GM19467 (cell line): ENCODE results near the gene CRYBA2.
A peak's percentile ranks its signal among the peaks of the same experiment; 100 is the strongest.

ENCODE experiments used
- ATAC-seq: cut with Tn5 transposase; IDR thresholded peaks from one replicate; pipeline ENCODE4 v1.9.1; 2021; ENCODE audit warnings: mild to moderate bottlenecking, moderate library complexity; ENCODE audit not compliant: unreplicated experiment

Gene CRYBA2

DNA sequence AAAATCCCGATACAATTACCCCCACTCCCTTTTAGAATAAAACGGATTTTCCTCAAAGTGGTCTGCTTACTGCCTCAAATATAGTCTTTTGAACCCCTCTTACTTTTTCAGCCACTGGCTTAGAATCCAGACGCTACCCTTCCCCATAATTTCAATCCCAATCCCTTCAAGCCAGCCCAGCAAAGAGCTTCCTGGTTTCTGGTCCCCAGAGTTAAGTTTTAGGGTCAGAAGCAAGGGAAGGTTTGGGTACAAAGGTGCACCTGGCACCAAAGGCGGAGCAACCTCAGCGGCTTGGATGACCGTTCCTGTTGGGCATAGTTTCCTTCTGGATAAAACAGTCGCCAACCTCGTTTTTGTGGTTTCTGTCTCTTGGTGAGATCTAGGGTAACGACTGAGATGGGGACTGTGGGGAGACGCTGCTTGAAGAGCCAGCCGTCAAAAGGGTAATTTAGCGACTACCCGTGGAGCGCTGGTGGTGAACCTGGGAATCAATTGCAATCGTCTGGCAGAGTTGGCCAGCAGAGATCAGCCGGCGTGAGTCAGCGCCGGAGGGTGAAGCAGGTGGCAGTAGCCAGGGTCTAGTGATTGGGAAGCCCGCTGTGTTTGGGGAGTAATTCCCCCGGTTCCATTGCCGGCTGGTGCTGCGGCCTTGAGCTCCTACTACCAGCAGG is 9.8 kb downstream of the CRYBA2 start:
- no peak for ATAC-seq

DNA sequence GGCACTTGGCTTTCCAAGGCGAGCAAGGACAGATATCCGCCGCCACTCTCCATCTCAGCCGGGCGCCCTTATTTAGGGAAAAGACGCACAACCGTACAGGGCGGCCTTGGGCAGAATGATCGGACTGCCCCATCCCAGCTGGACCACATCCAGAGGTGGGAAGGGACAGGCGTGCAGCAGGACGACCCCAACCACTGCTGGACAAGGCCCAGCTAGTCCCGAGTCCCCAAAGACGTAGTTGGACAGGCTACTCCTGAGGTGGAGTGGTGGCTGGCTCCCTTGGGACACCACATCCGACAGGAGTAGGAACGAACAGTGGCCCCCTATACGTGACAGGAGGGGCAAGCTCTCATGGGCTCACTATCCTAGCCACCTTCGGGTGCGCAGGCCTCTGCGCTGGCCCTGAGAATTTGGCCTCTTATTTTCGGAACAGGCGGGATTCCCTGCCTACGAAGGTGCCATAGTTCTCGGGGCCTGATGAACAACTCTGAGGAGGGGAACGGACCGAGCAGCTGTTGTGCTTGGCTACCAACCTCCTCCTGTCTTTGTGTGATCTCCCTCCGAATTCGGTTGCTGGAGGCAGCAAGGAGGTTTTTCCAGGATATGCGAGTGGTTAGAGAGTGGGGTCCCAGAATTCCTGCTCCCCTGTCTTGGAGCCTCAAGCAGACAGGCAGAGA is 10.5 kb downstream of the CRYBA2 start:
- ATAC-seq: no peak

DNA sequence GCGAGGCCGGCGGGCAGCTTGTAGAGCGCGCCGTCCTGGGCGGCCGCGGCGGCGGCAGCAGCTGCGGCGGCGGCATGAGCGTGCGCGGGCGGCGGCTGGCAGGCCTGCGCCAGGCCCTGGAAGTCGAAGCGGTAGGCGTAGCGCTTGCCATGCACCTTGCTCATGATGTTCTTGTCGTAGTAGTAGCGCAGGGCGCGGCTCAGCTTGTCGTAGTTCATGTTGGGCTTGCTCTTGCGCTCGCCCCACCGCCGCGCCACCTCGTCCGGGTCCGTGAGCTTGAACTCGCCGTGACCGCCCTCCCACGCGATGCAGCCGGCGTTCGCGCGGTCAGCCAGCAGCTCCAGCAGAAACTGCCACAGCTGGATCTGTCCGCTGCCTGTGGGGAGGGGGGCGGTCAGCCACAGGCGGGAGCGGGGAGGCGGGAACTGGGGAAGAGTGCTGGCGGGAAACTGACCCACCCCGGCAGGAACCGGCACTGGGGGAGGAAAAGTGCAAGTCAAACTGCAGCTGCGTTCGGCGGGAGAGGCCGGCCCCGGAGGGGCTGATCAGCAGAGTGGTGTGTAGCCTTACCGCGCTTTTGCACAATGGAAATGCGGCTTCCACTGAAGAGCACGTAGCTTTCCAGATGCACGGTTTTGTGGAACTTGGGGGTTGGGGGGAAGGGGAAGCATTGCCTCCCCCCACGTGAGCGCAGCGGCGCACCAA is 11.2 kb downstream of the CRYBA2 start:
- ATAC-seq: no peak

DNA sequence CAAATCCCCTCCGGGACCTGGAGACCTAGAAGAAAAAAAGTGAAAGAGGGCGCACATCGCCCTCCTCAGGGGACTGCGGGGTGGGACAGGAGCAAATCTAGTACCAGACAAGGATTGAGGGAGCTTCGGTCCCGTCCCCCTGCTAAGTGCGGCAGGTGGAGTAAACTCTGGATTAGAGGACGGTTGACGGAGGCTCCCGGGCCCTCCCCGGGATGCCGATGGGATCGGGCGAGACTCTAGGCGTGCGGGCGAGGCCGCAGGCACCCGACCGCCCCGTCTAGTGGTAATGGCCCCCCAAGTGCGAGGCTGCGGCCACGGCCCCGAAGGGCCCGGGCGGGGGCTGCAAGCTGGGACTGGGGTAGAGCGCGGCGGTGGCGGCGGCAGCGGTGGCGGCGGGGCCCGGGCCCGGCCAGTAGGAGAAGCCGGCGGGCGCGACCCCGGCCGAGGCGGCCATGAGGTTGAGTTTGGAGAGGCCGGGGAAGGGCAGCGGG is 11.8 kb downstream of the CRYBA2 start:
- ATAC-seq: no peak

DNA sequence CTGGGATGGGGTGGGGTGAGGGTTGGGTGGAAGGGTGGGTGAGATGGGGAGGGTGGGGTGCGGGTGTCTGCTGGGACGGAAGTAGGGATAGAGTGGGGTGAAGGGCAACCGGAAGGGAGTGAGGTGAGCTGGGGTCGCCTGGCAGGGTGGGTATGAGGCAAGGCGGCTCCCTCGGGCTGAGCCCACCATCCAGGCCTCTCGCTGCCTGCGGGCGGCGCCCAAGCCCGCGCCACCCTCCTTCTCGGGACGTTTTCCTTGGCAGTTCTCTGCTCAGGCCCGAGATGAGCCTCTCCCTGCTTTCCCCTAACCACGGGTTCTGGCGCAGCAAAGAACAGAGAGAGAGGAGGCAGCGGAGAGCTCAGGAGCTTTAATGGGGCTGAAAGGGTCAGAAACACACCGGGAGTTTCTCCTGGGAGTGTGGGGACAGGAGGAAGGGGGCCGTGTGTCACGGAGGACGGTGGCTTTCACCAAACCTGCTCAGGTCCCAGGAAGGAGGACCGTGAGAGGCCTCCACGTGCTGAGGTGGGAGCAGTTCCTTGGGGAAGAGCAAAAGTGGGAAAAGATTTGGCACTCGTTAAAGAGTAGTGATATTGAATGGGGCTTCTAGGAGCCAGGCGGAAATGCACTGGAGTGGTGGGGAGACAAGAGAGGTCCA is 12.4 kb downstream of the CRYBA2 start:
- ATAC-seq: no peak

GRCh38 chr2:218979846-218980734 is 13.1 kb downstream of the CRYBA2 start:
- ATAC-seq: peak; percentile 83

- ATAC-seq: no peak
These were observed 18.0 kb downstream of the CRYBA2 start for GRCh38 chr2:218975060-218975777.

DNA sequence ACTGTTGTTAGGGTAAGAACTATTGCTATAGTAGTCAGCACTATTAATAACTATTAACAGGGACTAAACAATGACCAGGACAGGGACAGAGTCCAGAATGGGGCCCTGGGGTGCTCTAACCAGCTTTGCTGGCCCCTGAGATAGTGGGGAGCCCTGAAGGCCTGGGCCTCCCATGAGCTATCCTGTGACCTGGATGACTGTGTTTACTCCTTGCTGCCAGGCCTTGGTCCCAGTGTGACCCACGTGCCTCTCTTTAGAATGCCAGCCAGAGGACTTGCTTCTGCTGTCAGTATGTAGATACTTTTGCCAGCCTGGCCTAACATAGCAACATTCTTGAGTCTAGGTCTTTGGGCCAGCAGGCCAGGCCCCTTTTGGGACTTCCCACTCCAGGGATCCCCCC is 22.3 kb downstream of the CRYBA2 start:
- ATAC-seq: no peak

DNA sequence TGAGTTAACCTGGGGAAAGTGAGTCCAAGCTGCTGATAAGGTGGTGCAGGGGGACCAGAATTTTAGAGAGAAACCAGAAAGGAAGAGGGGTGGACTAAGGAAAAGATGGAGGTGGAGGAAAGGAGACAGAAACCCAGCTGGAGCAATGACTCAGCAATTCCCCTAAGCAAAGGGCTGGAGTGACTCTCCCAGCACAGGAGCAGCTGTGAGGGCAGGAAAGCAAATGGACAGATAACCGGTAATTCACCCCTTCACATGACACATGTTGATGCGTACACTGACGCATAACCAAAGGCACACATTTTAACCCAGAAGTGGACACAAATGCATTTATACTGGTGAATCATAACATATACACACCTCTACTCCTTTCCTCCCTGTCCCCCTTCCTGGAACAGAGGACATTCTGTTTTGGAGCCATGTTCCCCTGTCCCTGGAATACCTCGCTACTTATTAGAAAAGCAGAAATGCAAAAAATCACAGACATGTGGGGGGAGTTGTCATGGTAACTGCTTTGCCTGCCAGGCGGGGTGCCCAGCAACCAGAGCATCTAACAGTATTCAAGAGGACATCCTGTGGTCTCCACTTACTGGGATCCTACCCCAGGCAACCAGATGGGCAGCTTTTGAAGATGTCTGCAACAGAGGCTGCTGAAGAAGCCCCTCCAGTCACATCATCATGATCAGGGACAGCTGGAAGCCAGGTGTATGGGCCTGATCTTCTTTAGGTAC is 29.0 kb downstream of the CRYBA2 start:
- ATAC-seq: no peak

DNA sequence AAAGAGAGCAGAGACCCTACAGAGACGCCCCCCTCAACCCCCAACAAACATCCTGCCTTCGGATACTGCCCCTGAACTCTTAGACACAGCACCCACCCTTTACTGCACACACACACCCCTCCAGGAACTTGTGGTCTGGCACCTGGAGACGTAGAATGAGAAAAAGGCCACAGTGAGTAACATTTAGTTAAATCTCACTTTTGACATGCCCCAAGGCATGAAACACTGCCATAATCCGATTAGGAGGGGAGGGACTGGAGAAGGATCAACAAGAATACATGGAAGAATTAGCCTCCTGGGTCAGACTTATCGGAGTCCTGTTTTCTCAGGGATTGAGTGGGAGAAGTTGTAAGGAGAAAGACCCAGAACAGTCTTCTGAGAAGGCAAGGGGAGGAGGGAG is 29.6 kb downstream of the CRYBA2 start:
- no peak for ATAC-seq

GRCh38 chr2:218962859-218963492 is 30.2 kb downstream of the CRYBA2 start:
- no peak for ATAC-seq

- ATAC-seq: no peak
These were observed 31.3 kb downstream of the CRYBA2 start for GRCh38 chr2:218961651-218962570.

GRCh38 chr2:218961229-218961628 is 32.0 kb downstream of the CRYBA2 start:
- no peak for ATAC-seq

- ATAC-seq: no peak
These were observed 32.7 kb downstream of the CRYBA2 start for GRCh38 chr2:218960309-218961165.

- no peak for ATAC-seq
These were observed 33.4 kb downstream of the CRYBA2 start for GRCh38 chr2:218959761-218960308.

DNA sequence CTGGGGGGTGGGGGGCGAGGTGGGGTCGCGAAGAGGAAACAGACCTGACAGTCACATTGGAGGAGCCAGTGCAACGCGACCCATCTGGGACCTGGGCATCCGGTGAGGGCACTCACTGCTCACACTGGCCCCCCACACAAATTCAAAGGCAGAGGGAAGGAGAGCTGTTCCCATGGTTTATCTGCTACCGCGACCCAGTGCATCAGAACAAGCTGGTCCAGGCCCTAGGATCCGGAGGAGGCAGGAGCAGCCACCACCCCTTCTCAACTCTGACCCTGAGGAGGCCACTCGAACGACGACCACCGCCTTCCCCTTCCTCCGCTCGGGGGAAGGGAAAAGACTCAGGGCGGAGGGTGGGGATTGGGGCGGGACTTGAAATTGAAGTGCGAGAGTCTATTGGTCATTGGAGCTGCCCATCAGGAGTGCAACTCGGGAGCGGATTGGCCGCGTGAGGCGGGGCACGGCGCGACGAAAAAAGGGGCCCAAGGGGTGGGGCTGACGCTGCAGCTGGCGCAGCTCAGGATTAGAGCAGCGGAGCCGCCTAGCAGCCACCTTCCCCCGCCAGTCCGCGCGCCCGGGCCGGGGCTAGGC is 34.0 kb downstream of the CRYBA2 start, which contains the start of gene CDK5R2:
CDK5R2 (plus strand) TSS at position 526 of the 591 bp plus-strand sequence. CDS start 155 bp downstream, outside the sequence.
- ATAC-seq: peak; percentile 89
